Choroid plexus epithelial cell (primary cell): ENCODE data around the gene EXOSC10.

Experiments
- DNase-seq: peaks from one replicate; pipeline ENCODE4 v3.0.0-alpha.2; 2010; ENCODE audit warnings: low read depth
- H3K4me3 ChIP-seq: 2 replicates; pipeline ENCODE4 v1.5.1; 2011; ENCODE audit warnings: low read depth, mild to moderate bottlenecking, control low read depth, low read length, moderate library complexity
- TF ChIP-seq, protein P1 (sequence below): conservative IDR thresholded peaks from 2 replicates; pipeline ENCODE4 v1.5.1; 2011; ENCODE audit warnings: low read depth, mild to moderate bottlenecking, control low read depth, inconsistent platforms, low read length, moderate library complexity

EXOSC10 gene

DNA sequence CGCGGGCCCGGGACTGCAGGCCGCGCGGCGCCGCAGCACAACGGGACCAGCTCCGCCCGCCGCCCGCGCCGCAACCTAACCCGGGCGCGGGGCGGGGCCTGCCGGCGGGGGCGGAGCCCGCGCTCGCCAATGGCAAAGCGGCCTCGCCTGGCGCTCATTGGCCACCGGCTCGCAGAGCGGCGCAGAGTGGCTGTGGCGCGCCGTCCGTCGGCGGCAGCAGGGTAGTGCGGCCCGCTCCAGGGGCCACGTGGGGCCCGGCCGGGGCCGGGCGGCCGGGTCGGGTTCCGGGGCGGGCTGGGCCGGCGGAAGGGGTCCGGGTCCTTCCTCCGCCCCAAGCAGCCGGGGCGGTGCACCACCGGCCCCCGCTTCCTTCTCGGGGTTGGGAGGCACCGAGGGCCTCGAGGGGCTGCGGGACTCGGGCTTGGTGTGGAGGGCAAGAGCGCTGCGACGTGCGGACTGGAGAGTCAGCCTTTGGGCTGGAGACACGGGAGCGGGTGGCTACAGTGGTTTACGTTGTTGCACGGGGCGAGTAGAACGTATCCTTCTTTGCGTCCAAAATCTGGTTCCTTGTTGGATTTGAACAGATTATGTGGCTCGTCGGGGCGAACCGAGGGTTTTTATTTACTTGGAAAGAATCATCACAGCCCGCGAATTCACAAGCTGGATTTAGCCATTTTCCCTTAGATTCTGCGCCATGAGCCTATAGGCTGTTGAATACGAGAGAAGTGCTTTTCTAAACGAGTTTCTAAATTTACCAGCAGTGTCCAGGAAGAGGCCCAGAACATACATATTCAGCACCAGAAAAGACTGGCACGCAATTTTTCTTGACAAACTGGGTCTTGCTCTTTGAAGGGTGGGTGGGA, 39.5 kb downstream of the EXOSC10 start, which contains the start of gene SRM:
SRM (minus strand) TSS at position 51 of the 863 bp plus-strand sequence. CDS start 75 bp downstream, outside the sequence.
- peak; percentile 90 for DNase-seq
- peak within 1 kb of the TSS; percentile 86 for H3K4me3 ChIP-seq
- TF ChIP-seq, protein P1, sequence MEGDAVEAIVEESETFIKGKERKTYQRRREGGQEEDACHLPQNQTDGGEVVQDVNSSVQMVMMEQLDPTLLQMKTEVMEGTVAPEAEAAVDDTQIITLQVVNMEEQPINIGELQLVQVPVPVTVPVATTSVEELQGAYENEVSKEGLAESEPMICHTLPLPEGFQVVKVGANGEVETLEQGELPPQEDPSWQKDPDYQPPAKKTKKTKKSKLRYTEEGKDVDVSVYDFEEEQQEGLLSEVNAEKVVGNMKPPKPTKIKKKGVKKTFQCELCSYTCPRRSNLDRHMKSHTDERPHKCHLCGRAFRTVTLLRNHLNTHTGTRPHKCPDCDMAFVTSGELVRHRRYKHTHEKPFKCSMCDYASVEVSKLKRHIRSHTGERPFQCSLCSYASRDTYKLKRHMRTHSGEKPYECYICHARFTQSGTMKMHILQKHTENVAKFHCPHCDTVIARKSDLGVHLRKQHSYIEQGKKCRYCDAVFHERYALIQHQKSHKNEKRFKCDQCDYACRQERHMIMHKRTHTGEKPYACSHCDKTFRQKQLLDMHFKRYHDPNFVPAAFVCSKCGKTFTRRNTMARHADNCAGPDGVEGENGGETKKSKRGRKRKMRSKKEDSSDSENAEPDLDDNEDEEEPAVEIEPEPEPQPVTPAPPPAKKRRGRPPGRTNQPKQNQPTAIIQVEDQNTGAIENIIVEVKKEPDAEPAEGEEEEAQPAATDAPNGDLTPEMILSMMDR = peak; percentile 35

DNA sequence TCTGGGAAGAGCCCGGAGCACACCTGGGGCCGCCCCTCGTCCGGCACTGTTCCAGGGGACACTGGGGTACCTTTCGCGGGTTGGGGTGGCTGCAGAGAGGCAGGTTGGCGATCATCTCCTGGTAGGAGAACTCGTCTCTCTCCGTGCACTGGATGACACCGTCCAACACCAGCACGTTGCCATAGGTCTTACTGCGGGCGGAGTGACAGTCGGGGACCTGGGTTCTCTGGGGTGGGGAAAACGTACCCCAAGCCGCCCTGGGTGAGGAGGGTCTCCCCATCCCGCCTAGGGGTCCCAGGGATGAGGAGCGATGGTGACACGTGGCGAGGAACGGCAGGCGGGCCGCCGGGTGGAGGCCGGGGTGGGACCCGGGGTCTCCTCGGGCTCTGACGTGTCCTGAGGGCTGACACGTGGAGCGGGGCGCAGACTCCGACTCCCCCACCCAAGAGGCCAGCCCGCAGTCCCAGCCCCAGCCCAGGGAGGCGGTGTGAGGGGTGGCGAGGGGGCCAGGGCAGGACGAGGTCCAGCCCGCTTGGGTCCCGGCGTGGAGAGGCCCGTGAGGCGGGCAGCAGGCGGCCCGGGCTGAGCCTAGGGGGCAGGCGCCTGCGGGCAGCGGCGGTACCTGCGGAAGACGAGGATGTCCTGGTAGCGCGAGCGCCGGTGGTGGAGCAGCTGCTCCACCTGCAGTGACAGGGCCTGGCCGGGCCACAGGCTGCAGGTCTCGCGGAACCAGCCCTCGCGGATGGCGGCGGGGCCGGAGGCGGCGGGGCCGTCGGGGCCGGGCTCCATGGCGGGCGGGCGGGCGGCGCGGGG, 40.3 kb downstream of the EXOSC10 start:
- peak overlapping the region; percentile 84 for H3K4me3 ChIP-seq
- peak; percentile 17 for DNase-seq
- TF ChIP-seq, protein P1 = no peak

DNA sequence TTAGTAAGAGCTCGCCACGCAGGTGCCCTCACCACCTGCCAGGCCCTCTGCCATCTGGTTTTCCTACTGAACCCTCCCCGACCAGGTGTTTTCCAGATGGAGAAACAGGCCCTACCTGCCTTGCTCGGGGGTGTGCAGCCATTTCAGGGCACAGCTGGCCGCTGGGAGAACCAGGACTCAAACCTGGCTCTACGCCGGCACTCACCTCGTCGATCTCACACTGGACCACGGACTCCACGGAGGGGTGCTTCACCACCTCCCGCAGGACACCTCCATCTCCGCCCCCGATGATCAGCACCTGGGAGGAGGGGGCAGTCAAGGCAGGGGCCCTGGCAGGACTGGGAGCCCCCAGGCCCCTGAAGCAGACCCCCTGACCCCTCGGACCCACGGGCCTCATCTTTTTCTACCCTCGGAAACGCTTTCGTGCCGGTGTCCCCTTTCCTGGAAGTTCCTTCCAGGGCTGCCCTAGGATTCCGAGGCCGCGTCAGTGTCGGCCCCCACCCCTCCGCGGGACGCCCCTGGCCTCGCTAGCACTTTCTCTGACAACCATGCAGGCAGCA, 41.0 kb downstream of the EXOSC10 start:
- no peak for DNase-seq
- H3K4me3 ChIP-seq = peak overlapping the region; percentile 84
- TF ChIP-seq, protein P1 = no peak

DNA sequence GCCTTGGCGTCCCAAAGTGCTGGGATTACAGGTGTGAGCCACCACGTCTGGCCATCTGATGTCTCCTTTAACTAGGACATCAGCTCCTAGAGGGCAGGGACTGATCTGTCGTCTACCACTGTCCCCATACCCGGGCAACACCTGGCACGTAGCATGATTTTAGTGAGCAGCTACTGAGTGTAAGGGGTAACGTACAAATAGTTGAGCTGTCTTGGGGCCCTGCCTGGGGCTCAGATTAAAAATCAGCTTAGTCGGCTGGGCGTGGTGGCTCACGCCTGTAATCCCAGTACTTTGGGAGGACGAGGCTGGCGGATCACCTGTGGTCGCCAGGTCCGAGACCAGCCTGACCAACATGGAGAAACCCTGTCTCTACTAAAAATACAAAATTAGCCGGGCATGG, 41.6 kb downstream of the EXOSC10 start:
- no peak for DNase-seq
- TF ChIP-seq, protein P1 = no peak
- no peak overlapping the region for H3K4me3 ChIP-seq

DNA sequence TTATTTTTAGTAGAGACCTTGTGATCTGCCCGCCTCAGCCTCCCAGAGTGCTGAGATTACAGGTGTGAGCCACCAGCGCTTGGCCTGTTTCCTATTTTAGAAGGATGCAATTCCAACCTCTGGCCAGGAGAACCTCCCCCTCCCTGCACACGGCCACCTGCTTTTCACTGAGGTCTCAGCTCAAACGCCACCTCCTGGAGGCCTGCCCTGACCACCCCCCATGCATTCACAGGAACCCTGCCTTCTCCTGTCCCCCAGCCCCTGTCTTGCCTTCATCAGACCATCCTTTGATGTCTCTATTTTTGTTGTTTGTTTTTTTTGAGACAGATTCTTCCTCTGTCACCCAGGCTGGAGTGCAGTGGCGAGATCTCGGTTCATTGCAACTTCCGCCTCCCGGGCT, 42.2 kb downstream of the EXOSC10 start:
- DNase-seq = no peak
- H3K4me3 ChIP-seq = no peak overlapping the region
- TF ChIP-seq, protein P1 = no peak

DNA sequence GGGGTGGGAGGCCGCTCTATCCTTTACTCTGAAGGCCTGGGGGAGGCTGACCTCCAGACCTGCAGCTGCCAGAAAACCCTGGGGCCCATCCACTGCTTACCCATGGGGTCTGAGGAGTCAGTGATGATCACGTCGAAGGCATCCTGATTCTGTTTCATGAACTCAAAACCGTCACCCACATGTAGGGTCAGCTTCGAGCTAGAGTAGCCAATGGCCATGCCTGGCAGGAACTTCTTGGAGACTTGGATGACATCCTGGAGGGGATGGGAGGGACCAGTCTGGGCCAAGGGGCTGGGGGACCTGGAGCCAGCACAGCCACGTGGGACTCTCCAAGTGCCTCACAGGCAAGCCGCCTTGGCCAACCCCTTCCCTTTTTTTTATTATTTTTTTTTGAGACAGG, 43.2 kb downstream of the EXOSC10 start:
- TF ChIP-seq, protein P1 = no peak
- H3K4me3 ChIP-seq = no peak overlapping the region
- no peak for DNase-seq
